GM23338 (cell line): ENCODE data around the gene IGFBP4. TPM values are rescaled to one million over a fixed set of nuclear protein-coding genes. Genes with fewer than 3 reads are reported as not detected.

ENCODE experiments used
- ATAC-seq: fragments of 200-7000 bp; cut with Tn5 transposase; 3 replicates; pipeline ENCODE4 v1.9.1; 2020
- DNase-seq: peaks from one replicate; pipeline ENCODE4 v3.0.0-alpha.2; 2015; ENCODE audit warnings: low spot score
- H2AFZ ChIP-seq: fragments of 200-600 bp; sonication (generic); 2 replicates; pipeline ENCODE4 v1.8.0; 2016; ENCODE audit warnings: antibody characterized with exemption, mild to moderate bottlenecking, moderate library complexity
- H3F3A ChIP-seq: fragments of 200-600 bp; sonication (generic); replicated peaks from 2 replicates; pipeline ENCODE4 v1.8.0; 2017; ENCODE audit warnings: antibody characterized with exemption, mixed run types, low read depth
- H3K27ac ChIP-seq: fragments of 200-600 bp; sonication (generic); 2 replicates; pipeline ENCODE4 v1.6.1; 2016; ENCODE audit warnings: low read depth
- H3K27me3 ChIP-seq: fragments of 200-600 bp; sonication (generic); 2 replicates; pipeline ENCODE4 v1.8.0; 2016; ENCODE audit warnings: mild to moderate bottlenecking, mixed run types, moderate library complexity; ENCODE audit not compliant: insufficient read depth
- H3K36me3 ChIP-seq: fragments of 200-600 bp; sonication (generic); 2 replicates; pipeline ENCODE4 v1.8.0; 2016; ENCODE audit warnings: mild to moderate bottlenecking; ENCODE audit not compliant: insufficient read depth
- H3K4me1 ChIP-seq: fragments of 200-600 bp; sonication (generic); 2 replicates; pipeline ENCODE4 v1.8.0; 2016; ENCODE audit warnings: mild to moderate bottlenecking, moderate library complexity; ENCODE audit not compliant: insufficient read depth
- H3K4me2 ChIP-seq: fragments of 200-600 bp; sonication (generic); 2 replicates; pipeline ENCODE4 v1.7.1; 2017; ENCODE audit warnings: mixed run types
- H3K4me3 ChIP-seq: fragments of 200-600 bp; sonication (generic); 2 replicates; pipeline ENCODE4 v1.6.1; 2016; ENCODE audit warnings: mixed run types
- H3K79me2 ChIP-seq: fragments of 200-600 bp; sonication (generic); replicated peaks from 2 replicates; pipeline ENCODE4 v1.8.0; 2017; ENCODE audit warnings: mild to moderate bottlenecking; ENCODE audit not compliant: insufficient read depth
- H3K9me2 ChIP-seq: fragments of 200-600 bp; sonication (generic); 2 replicates; pipeline ENCODE4 v1.8.0; 2017; ENCODE audit not compliant: insufficient read depth
- H4K20me1 ChIP-seq: fragments of 200-600 bp; sonication (generic); replicated peaks from 2 replicates; pipeline ENCODE4 v1.8.0; 2017; ENCODE audit warnings: mild to moderate bottlenecking; ENCODE audit not compliant: insufficient read depth
- H3K27ac Mint-ChIP-seq: 2 replicates; pipeline ENCODE4 v1.8.0; 2020; ENCODE audit warnings: inconsistent platforms, mild to moderate bottlenecking, moderate library complexity, mixed read lengths
- H3K27me3 Mint-ChIP-seq: 3 replicates; pipeline ENCODE4 v1.8.0; 2022; ENCODE audit warnings: low read depth, mild to moderate bottlenecking, moderate library complexity, mixed read lengths, inconsistent platforms; ENCODE audit not compliant: insufficient read depth, poor library complexity
- H3K36me3 Mint-ChIP-seq: 3 replicates; pipeline ENCODE4 v1.8.0; 2021; ENCODE audit warnings: low read depth, mild to moderate bottlenecking, inconsistent platforms, moderate library complexity, mixed read lengths
- H3K4me1 Mint-ChIP-seq: 3 replicates; pipeline ENCODE4 v1.8.0; 2020; ENCODE audit warnings: mild to moderate bottlenecking, inconsistent platforms, mixed read lengths
- H3K4me3 Mint-ChIP-seq: 3 replicates; pipeline ENCODE4 v1.8.0; 2021; ENCODE audit warnings: moderate library complexity, mild to moderate bottlenecking, inconsistent platforms, mixed read lengths
- H3K9me3 Mint-ChIP-seq: 3 replicates; pipeline ENCODE4 v1.8.0; 2020; ENCODE audit warnings: moderate library complexity, mild to moderate bottlenecking, inconsistent platforms, mixed read lengths
- CREB1 ChIP-seq: fragments of 250-450 bp; sonication (Bioruptor Pico); IDR thresholded peaks from 2 replicates; pipeline ENCODE4 v1.5.0; 2020; ENCODE audit warnings: low read depth, mild to moderate bottlenecking, moderate library complexity
- CTCF ChIP-seq, 2 experiments: fragments of 200-600 bp in 1 of 2; sonication (generic) in 1 of 2; conservative IDR thresholded peaks; 2 replicates each; pipeline versions ENCODE4 v1.5.1 to v1.6.1; 2016 to 2017; ENCODE audit warnings: antibody characterized with exemption in 2 of 2, low read depth in 2 of 2, mild to moderate bottlenecking in 2 of 2, moderate library complexity in 1 of 2
- ETS1 ChIP-seq: IDR thresholded peaks from 2 replicates; pipeline ENCODE4 v1.6.1; 2016; ENCODE audit warnings: antibody characterized with exemption
- EZH2 ChIP-seq: fragments of 200-600 bp; sonication (generic); IDR thresholded peaks from one replicate; pipeline ENCODE4 v1.8.0; 2017; ENCODE audit warnings: antibody characterized with exemption, mild to moderate bottlenecking, low read depth; ENCODE audit not compliant: unreplicated experiment
- EZH2phosphoT487 ChIP-seq: fragments of 200-600 bp; sonication (generic); IDR thresholded peaks from one replicate; pipeline ENCODE4 v1.8.1; 2018; ENCODE audit warnings: antibody characterized with exemption; ENCODE audit not compliant: unreplicated experiment
- JUNB ChIP-seq: IDR thresholded peaks from one replicate; pipeline ENCODE4 v1.6.1; 2016; ENCODE audit warnings: antibody characterized with exemption; ENCODE audit not compliant: unreplicated experiment
- NANOG ChIP-seq: IDR thresholded peaks from 2 replicates; pipeline ENCODE4 v1.6.1; 2016; ENCODE audit warnings: antibody characterized with exemption, borderline replicate concordance
- POLR2AphosphoS5 ChIP-seq: IDR thresholded peaks from 2 replicates; pipeline ENCODE4 v1.6.1; 2016; ENCODE audit warnings: antibody characterized with exemption, low read depth
- REST ChIP-seq: IDR thresholded peaks from one replicate; pipeline ENCODE4 v1.6.1; 2018; ENCODE audit warnings: antibody characterized with exemption; ENCODE audit not compliant: unreplicated experiment
- STAT1 ChIP-seq: IDR thresholded peaks from one replicate; pipeline ENCODE4 v1.6.1; 2016; ENCODE audit warnings: antibody characterized with exemption; ENCODE audit not compliant: unreplicated experiment
- ZNF114 ChIP-seq: fragments of 250-450 bp; sonication (Bioruptor Pico); IDR thresholded peaks from 2 replicates; pipeline ENCODE4 v1.5.0; 2020; ENCODE audit warnings: mild to moderate bottlenecking, moderate library complexity
- ZNF331 ChIP-seq: fragments of 250-450 bp; sonication (Bioruptor Pico); IDR thresholded peaks from 2 replicates; pipeline ENCODE4 v1.5.0; 2020; ENCODE audit warnings: low read depth, mild to moderate bottlenecking, moderate library complexity
- polyA plus RNA-seq: library from polyadenylated mRNA; unstranded; fragments of >200 nt; fragmentation: Nextera tagmentation; extraction: Ambion mirVana; gene quantifications from 2 replicates; pipeline ENCODE4 v1.2.1, GENCODE V29; 2016
- total RNA-seq: library from RNA; depleted of rRNA; stranded (reverse); fragments of >200 nt; shearing (Covaris generic); gene quantifications from 2 replicates; pipeline ENCODE4 v1.2.3, GENCODE V29; 2014

Gene IGFBP4
- total and polyA plus RNA-seq, 2 experiments from 2014 or later: 38.7 to 78.9 TPM

- Histone ChIP-seq H3K27ac (no peak overlapping the region), H3K4me3 (no peak overlapping the region), H3K79me2 (no peaks in the 10 kb centered on the region), H3K4me2 (peak overlapping the region; percentile 70), H2AFZ (peak overlapping the region; percentile 95; the same call in 1 of the 2 replicates), H3K9me2 (no peaks in the 10 kb centered on the region), H3F3A (peaks cover 12% of the 10 kb centered on the region), H4K20me1 (no peaks in the 10 kb centered on the region), H3K27me3 (no peaks in the 10 kb centered on the region), H3K36me3 (no peaks in the 10 kb centered on the region), H3K4me1 (peaks cover 24% of the 10 kb centered on the region)
- peaks cover 3% of the 10 kb centered on the region; the same call in 2 of the 3 replicates for H3K9me3 Mint-ChIP-seq
- TF ChIP-seq REST (no peak), CTCF (conservative IDR thresholded peaks at IDR 0.05; ENCODE audit: low read depth in 2 of 2) (no peak), NANOG (no peak), EZH2phosphoT487 (no peak), ETS1 (no peak), JUNB (no peak), ZNF331 (CRISPR knock-in tag) (no peak), POLR2AphosphoS5 (no peak), STAT1 (no peak), EZH2 (no peak), ZNF114 (CRISPR knock-in tag) (no peak), CREB1 (CRISPR knock-in tag) (no peak)
- no peak overlapping the region for H3K4me3 Mint-ChIP-seq
- H3K27ac Mint-ChIP-seq: no peak overlapping the region
- DNase-seq (no peak), ATAC-seq (no peak)
- H3K36me3 Mint-ChIP-seq: no peaks in the 10 kb centered on the region; the same call in 2 of the 3 replicates
- H3K4me1 Mint-ChIP-seq: peaks cover 33% of the 10 kb centered on the region
- H3K27me3 Mint-ChIP-seq: peaks cover 13% of the 10 kb centered on the region
Measured at GRCh38 chr17:40497695-40498094, 54.4 kb downstream of the IGFBP4 start.
